ENCODE results near the gene AADAC. TPM values are rescaled to one million over a fixed set of nuclear protein-coding genes. Genes with fewer than 3 reads are reported as not detected.
"Not testable (repeated sequence)": the region's sequence is repeated elsewhere in the genome, so short reads cannot be mapped to it uniquely, and the experiment has no call there.

The AADAC gene, protein sequence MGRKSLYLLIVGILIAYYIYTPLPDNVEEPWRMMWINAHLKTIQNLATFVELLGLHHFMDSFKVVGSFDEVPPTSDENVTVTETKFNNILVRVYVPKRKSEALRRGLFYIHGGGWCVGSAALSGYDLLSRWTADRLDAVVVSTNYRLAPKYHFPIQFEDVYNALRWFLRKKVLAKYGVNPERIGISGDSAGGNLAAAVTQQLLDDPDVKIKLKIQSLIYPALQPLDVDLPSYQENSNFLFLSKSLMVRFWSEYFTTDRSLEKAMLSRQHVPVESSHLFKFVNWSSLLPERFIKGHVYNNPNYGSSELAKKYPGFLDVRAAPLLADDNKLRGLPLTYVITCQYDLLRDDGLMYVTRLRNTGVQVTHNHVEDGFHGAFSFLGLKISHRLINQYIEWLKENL
- total RNA-seq: not detected

DNA sequence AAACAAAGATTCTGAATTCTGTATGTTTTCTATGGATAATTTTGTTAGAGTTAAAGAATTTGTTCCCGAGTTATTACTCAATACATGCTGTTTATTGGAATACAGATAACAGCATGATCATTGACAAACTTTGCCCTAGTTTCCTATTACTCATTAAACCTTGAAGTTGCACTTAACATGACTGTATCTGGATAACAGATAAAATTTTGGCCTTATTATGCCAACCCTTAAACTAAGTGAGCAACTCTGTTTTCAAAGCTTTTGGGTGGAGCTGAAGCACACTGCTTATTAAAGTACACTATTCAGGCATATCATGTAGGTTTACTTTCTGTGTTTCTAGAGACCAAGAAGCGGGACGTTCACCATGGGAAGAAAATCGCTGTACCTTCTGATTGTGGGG lies at the start of gene AADAC:
Gene AADAC, plus strand, starts transcription at position 318 of the 400 bp plus-strand sequence. Its CDS starts 47 bp downstream, at position 365.
- Mint-ChIP-seq H3K27ac (no peak within 1 kb of the TSS), H3K36me3 (ENCODE audit: low read depth) (no peaks in the 10 kb centered on the region), H3K27me3 (ENCODE audit: low read depth) (peaks cover 15% of the 10 kb centered on the region), H3K4me1 (ENCODE audit: low read depth) (no peaks in the 10 kb centered on the region), H3K4me3 (no peak within 1 kb of the TSS), H3K9me3 (ENCODE audit: insufficient read depth) (no peaks in the 10 kb centered on the region)
- ATAC-seq (no peak), DNase-seq (no peak)
- POLR2A ChIA-PET: no interaction called here
- CTCF ChIA-PET: no interaction called here

DNA sequence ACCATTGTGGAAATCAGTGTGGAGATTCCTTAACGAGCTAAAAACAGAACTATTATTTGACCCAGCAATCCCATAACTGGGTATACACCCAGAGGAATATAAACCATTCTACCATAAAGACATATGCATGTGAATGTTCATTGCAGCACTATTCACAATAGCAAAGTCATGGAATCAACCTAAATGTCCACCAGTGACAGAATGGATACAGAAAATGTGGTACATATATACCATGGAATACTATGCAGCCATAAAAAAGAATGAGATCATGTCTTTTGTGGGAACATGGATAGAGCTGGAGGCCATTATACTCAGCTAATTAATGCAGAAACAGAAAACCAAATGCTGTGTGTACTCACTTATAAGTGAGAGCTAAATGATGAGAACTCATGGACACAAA lies 49.2 kb upstream of the AADAC start:
- not testable (repeated sequence) for H3K27me3 Mint-ChIP-seq (ENCODE audit: low read depth)

DNA sequence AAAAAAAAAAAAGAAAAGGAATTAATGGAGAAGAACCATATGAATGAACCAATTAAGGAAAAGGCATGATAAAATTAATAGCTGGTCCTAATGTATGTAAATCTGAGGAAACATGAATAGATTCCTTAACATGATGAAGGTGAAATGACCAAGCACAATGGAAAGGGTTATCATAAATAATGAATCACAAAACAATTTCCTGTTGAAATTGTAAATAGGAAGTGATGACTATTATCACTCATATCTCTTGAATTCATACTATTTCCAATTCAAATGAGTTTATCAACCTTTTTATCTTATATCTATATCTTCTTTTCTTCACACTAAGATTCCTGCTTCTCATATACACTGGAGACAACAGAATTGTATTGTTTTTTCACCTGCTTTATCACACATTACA lies 48.2 kb upstream of the AADAC start:
- ChIA-PET CTCF (no interaction called here), POLR2A (no interaction called here)
- no peak for DNase-seq
- Mint-ChIP-seq H3K9me3 (ENCODE audit: insufficient read depth) (no peaks in the 10 kb centered on the region), H3K27me3 (ENCODE audit: low read depth) (no peaks in the 10 kb centered on the region), H3K4me3 (no peak overlapping the region), H3K4me1 (ENCODE audit: low read depth) (no peaks in the 10 kb centered on the region), H3K36me3 (ENCODE audit: low read depth) (no peaks in the 10 kb centered on the region), H3K27ac (no peak overlapping the region)
- no peak for ATAC-seq

More for the DNA sequence above, 49.2 kb upstream of the AADAC start:
- H3K36me3 Mint-ChIP-seq (ENCODE audit: low read depth); H3K9me3 Mint-ChIP-seq (ENCODE audit: insufficient read depth); H3K4me1 Mint-ChIP-seq (ENCODE audit: low read depth); H3K4me3 Mint-ChIP-seq; H3K27ac Mint-ChIP-seq; DNase-seq; POLR2A ChIA-PET; CTCF ChIA-PET; ATAC-seq: not testable (repeated sequence)

DNA sequence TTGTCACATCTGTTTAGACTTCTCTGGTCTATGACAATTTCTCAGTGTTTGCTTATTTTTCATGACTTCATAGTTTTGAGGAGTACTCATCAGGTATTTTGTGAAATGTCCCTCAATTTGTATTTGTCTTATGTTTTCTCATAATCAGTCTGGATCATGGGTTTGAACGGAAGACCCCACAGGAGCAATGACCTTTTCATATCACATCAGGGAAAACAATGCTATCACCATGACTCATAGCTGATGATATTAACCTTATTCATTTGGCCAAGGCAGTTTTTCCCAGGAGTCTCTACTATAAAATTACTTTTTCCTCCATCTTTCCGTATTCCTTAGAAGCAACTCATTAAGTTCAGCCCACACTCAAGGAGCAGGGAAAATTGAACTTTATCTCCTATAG lies 47.5 kb upstream of the AADAC start:
- DNase-seq: no peak
- Mint-ChIP-seq H3K9me3 (ENCODE audit: insufficient read depth) (no peaks in the 10 kb centered on the region), H3K27me3 (ENCODE audit: low read depth) (no peaks in the 10 kb centered on the region), H3K4me1 (ENCODE audit: low read depth) (no peaks in the 10 kb centered on the region), H3K36me3 (ENCODE audit: low read depth) (no peaks in the 10 kb centered on the region), H3K4me3 (no peak overlapping the region), H3K27ac (no peak overlapping the region)
- CTCF ChIA-PET: no interaction called here
- ATAC-seq: no peak
- POLR2A ChIA-PET: no interaction called here

DNA sequence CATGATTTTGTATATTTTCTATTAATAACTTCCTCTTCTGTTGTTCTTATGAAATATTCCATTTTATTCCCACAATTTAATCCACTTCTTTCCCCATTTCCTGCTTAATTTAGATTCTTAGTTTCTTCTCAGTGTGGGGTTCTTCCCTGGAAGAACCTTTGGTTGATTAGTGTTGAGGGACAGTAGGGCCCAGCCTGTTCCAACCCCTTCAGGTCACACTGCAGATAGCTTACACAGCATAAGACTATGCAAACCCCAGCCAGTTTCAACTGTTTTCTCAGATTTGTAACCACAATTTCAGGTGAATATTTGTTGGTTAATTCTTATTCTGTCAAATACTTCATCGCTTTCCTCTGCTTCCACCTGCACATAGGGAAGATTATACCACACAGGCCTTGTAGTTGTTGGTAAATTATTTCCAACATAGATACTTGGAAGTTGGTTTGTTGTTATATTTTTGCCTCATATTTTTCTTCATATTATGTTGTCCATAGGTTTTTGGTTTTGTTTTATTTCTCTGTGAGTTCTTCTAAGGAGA lies 45.5 kb upstream of the AADAC start:
- ChIA-PET CTCF (no interaction called here), POLR2A (no interaction called here)
- no peaks in the 10 kb centered on the region for H3K9me3 Mint-ChIP-seq (ENCODE audit: insufficient read depth)
- H3K27me3 Mint-ChIP-seq (ENCODE audit: low read depth): no peaks in the 10 kb centered on the region
- DNase-seq (no peak), ATAC-seq (no peak)
- no peak overlapping the region for H3K4me3 Mint-ChIP-seq
- no peaks in the 10 kb centered on the region for H3K36me3 Mint-ChIP-seq (ENCODE audit: low read depth)
- H3K4me1 Mint-ChIP-seq (ENCODE audit: low read depth): no peaks in the 10 kb centered on the region
- H3K27ac Mint-ChIP-seq: no peak overlapping the region

DNA sequence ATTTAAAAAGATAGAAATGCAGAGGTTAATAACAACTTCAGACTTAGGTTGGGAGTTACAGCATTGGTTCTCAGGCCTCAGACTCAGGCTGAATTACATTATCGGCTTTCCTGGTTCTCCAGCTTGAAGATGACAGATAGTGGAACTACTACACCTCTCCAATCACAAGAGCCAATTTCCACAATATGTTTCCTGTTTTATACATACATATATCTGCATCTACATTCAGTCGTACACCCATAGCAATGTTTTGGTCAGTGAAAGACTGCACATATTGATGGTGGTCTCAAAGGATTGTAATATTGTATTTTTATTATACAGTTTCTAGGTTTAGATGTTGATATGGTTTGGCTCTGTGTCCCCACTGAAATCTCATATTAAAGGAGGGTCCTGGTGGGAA lies 44.7 kb upstream of the AADAC start:
- CTCF ChIA-PET: no interaction called here
- Mint-ChIP-seq H3K4me1 (ENCODE audit: low read depth) (no peaks in the 10 kb centered on the region), H3K27me3 (ENCODE audit: low read depth) (peaks cover 1% of the 10 kb centered on the region), H3K4me3 (no peak overlapping the region), H3K27ac (no peak overlapping the region), H3K36me3 (ENCODE audit: low read depth) (no peaks in the 10 kb centered on the region), H3K9me3 (ENCODE audit: insufficient read depth) (no peaks in the 10 kb centered on the region)
- ATAC-seq (no peak), DNase-seq (no peak)
- POLR2A ChIA-PET: no interaction called here

DNA sequence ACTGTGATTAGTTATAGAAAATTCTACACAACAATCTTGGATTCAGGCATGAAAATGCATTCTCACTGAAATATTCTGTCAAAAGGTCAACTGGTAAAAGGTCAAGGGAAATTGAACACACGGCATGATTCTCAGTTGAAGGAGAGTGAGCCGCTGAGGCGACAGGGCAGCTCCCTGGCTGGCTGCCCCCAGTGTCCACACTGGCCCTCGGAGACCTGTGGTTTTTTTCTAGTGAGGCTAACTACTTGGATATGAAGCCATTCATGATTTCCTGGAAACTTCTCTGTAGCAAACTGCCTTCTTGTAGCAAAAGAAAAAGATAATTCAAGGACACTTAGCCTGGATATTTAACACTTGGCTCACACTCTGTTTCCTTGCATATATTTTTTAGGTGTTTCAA lies 43.0 kb upstream of the AADAC start:
- no peak for ATAC-seq
- H3K36me3 Mint-ChIP-seq (ENCODE audit: low read depth): no peaks in the 10 kb centered on the region
- POLR2A ChIA-PET: no interaction called here

DNA sequence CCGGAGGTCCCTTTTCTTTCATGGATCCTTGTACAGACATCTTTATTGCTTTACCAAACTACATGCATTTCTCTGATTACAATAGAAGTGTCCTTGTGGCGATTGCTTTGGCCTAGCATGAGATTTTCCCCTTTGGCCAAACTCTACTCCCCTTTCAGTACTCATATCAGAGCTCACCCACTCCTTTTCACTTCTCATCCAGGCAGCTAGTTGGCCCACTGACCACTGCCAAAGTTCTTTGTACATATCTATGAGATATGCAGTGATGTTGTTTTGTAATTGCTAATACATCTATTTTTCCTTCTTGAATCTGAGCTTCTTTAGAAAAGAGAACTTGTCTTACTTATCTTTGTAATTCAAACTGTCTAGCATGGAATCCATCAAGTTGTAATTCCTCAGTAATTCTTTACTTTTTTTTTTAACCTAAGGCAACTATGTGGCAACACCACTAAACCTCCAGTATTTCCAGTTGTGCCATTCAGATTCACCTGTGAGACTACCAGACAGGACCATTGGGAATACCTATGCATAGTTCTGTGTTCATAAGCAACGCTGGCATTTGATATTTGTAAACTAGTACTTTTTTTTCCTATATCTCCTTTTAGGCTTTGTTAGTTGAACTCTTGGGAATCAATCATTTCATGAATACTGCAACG lies 41.0 kb upstream of the AADAC start:
- CTCF ChIA-PET: no interaction called here
- H3K36me3 Mint-ChIP-seq (ENCODE audit: low read depth): no peaks in the 10 kb centered on the region
- POLR2A ChIA-PET: interaction anchor here (0.6 kb wide), 1 partner anchor 190 kb away, joined by 6 read pairs; no protein-coding TSS in a partner anchor
- H3K9me3 Mint-ChIP-seq (ENCODE audit: insufficient read depth): no peaks in the 10 kb centered on the region
- H3K4me3 Mint-ChIP-seq: no peak overlapping the region
- H3K27ac Mint-ChIP-seq: no peak overlapping the region
- no peak for DNase-seq
- H3K4me1 Mint-ChIP-seq (ENCODE audit: low read depth): no peaks in the 10 kb centered on the region
- no peak for ATAC-seq
- H3K27me3 Mint-ChIP-seq (ENCODE audit: low read depth): peaks cover 3% of the 10 kb centered on the region

More for the DNA sequence above, 43.0 kb upstream of the AADAC start:
- H3K4me1 Mint-ChIP-seq (ENCODE audit: low read depth): no peaks in the 10 kb centered on the region
- no peak overlapping the region for H3K4me3 Mint-ChIP-seq
- H3K27me3 Mint-ChIP-seq (ENCODE audit: low read depth): peaks cover 3% of the 10 kb centered on the region
- H3K9me3 Mint-ChIP-seq (ENCODE audit: insufficient read depth): no peaks in the 10 kb centered on the region
- CTCF ChIA-PET: no interaction called here
- H3K27ac Mint-ChIP-seq: no peak overlapping the region
- DNase-seq: no peak

DNA sequence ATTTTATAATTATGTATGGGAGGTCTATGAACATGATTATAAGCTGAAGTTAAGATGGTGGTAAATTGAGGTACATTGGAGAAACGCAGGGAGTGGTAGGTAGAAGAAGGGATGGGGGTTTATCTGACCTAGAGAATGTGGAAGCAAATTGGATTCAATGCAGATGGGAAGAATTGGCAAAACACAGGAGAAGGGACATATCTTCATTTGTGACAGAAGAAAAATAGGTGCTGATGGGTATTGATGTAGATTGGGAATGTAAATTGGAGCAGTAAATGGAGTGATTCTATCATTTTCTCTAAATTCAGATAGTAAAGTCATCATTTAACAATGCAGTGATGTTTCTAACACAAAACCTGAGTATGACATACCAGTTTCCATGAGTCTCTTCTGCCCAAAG lies 39.7 kb upstream of the AADAC start:
- H3K36me3 Mint-ChIP-seq (ENCODE audit: low read depth): no peaks in the 10 kb centered on the region
- no peak for DNase-seq
- CTCF ChIA-PET: no interaction called here
- no peak overlapping the region for H3K27ac Mint-ChIP-seq
- no peak for ATAC-seq
- peaks cover 3% of the 10 kb centered on the region for H3K27me3 Mint-ChIP-seq (ENCODE audit: low read depth)
- H3K4me1 Mint-ChIP-seq (ENCODE audit: low read depth): no peaks in the 10 kb centered on the region
- no peaks in the 10 kb centered on the region for H3K9me3 Mint-ChIP-seq (ENCODE audit: insufficient read depth)
- POLR2A ChIA-PET: no interaction called here
- no peak overlapping the region for H3K4me3 Mint-ChIP-seq

DNA sequence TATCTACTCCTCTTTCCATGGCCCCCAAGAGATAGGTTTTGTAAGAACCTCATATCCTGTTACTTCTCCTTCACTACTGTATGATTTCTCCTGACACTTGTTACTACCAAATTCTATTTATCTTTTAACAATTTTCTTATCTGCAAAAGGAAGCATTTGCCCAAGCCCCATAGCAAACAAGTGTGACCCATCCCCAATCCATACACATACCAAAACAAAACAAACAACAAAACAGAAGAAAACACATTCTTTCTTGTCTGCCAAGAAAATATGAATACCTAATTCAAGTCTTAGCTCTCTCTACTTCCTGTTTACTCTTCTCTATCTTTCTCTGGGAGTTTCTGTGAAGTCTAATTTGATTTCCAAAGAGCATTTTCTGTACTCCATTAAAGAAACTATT lies 39.0 kb upstream of the AADAC start:
- H3K27ac Mint-ChIP-seq: no peak overlapping the region
- no peaks in the 10 kb centered on the region for H3K9me3 Mint-ChIP-seq (ENCODE audit: insufficient read depth)
- H3K27me3 Mint-ChIP-seq (ENCODE audit: low read depth): peaks cover 3% of the 10 kb centered on the region
- ChIA-PET CTCF (no interaction called here), POLR2A (no interaction called here)
- DNase-seq (no peak), ATAC-seq (no peak)
- no peaks in the 10 kb centered on the region for H3K4me1 Mint-ChIP-seq (ENCODE audit: low read depth)
- no peaks in the 10 kb centered on the region for H3K36me3 Mint-ChIP-seq (ENCODE audit: low read depth)
- H3K4me3 Mint-ChIP-seq: no peak overlapping the region

DNA sequence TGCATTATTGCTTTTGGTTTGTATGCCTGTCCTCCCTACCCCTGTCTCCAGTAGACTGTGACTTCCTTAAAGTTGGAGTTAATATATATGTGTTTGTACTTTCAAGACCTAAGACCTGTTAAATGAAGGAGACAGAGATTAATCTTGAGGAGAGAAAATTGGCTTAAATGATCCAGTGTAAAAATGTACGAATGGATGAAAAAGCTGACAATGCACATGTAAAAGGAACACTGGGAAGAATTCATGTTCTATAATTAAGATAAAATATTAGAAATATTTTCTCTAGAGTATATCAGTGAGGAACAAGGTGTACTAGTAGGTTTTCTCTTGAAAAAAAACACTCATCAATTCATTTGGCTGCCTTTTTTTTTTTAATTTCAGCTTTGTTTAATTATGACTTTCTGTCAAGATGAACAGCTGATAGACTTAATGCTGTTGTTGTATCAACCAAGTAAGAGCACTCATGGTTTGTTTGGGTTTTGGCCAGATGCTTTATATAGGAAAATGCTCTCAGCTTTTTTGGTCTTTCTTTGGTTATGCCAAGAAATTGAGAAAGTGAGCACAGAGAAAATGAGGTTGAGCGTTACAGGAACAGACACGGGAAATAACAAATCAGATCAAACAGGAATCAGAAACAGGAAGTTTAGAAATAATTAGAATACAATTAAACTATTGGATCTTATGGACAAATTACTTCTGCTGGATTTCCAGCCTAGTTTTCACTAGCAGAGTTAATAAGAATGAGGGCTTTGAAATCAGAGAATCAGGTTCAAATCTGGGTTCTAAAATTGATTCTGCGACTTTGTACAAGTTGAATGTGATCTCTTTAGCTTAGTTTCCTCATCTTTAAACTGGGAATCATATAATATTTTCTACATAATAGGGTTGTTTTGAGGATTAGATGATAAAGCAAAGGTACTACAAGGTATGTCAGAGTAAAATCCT lies 38.3 kb upstream of the AADAC start:
- no peak for DNase-seq

DNA sequence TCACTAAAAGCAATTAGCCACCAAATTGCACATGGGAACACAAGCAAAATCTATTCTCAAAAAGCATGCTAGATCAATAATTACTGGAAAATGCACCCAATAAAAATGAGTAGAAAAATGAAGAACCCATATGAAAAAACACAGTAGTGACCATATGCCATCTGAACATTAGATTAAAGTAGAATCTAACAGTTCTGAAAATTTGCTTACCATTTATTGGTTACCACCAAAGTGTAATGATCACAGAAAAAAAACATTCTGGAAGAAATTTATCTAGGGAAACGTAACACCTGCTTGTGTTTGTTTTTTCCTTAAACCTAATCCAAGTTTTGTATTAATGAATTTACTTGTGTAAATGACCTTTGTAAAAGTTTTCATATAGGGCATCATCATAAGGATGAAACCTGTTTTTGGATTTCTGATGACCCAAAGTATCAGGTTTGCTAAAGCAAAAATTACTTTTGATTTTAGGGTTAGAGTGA lies 37.6 kb upstream of the AADAC start:
- Mint-ChIP-seq H3K27me3 (ENCODE audit: low read depth) (peaks cover 3% of the 10 kb centered on the region), H3K4me1 (ENCODE audit: low read depth) (no peaks in the 10 kb centered on the region), H3K36me3 (ENCODE audit: low read depth) (no peaks in the 10 kb centered on the region), H3K9me3 (ENCODE audit: insufficient read depth) (no peaks in the 10 kb centered on the region), H3K27ac (no peak overlapping the region), H3K4me3 (no peak overlapping the region)
- no peak for ATAC-seq
- no peak for DNase-seq
- CTCF ChIA-PET: no interaction called here
- POLR2A ChIA-PET: no interaction called here

More for the DNA sequence above, 38.3 kb upstream of the AADAC start:
- ChIA-PET POLR2A (no interaction called here), CTCF (no interaction called here)
- Mint-ChIP-seq H3K27me3 (ENCODE audit: low read depth) (peaks cover 3% of the 10 kb centered on the region), H3K9me3 (ENCODE audit: insufficient read depth) (no peaks in the 10 kb centered on the region), H3K36me3 (ENCODE audit: low read depth) (no peaks in the 10 kb centered on the region), H3K4me1 (ENCODE audit: low read depth) (no peaks in the 10 kb centered on the region), H3K27ac (no peak overlapping the region), H3K4me3 (no peak overlapping the region)
- ATAC-seq: no peak
